ENCODE results near the gene CEACAM19. TPM values are rescaled to one million over a fixed set of nuclear protein-coding genes. Genes with fewer than 3 reads are reported as not detected.
A peak's percentile ranks its signal among the peaks of the same experiment; 100 is the strongest.

The CEACAM19 gene
- total and polyA plus RNA-seq, 2 of the 13 experiments (the other 11 are each of a cell fraction or from before 2014, with no cell fraction given), result 1.3 to 4.0 TPM

- TF ChIP-seq FOSL2 (CRISPR knock-in tag; IDR thresholded peaks at IDR 0.05) (peak; percentile 34; the same call in 1 of the 2 replicates), HNRNPL (IDR thresholded peaks at IDR 0.05; ENCODE audit: low read depth, low read length) (0 out of 2 replicates have a peak, but pooled peaks have one; percentile 52), DDIT3 (CRISPR knock-in tag; IDR thresholded peaks at IDR 0.05) (no peak), TBX2 (CRISPR knock-in tag; IDR thresholded peaks at IDR 0.05; ENCODE audit: borderline replicate concordance) (peak; percentile 39; the same call in 1 of the 2 replicates), ZNF768 (CRISPR knock-in tag; IDR thresholded peaks at IDR 0.05) (peak; percentile 56; the same call in 1 of the 2 replicates), DNMT1 (CRISPR knock-in tag; IDR thresholded peaks at IDR 0.05) (no peak), SMAD9 (CRISPR knock-in tag; IDR thresholded peaks at IDR 0.05) (no peak), ZNF687 (CRISPR knock-in tag; IDR thresholded peaks at IDR 0.05) (peak; percentile 60), MTA1 (CRISPR knock-in tag; IDR thresholded peaks at IDR 0.05; ENCODE audit: borderline replicate concordance) (no peak), GLMP (CRISPR knock-in tag; IDR thresholded peaks at IDR 0.05; ENCODE audit: borderline replicate concordance) (no peak), ZNF121 (CRISPR knock-in tag; IDR thresholded peaks at IDR 0.05) (peak; percentile 54; the same call in 1 of the 2 replicates), ZFAT (CRISPR knock-in tag; conservative IDR thresholded peaks at IDR 0.05) (no peak), ZNF609 (CRISPR knock-in tag; IDR thresholded peaks at IDR 0.05; ENCODE audit: borderline replicate concordance) (no peak), NKX3-1 (CRISPR knock-in tag; IDR thresholded peaks at IDR 0.05) (no peak), ZNF839 (CRISPR knock-in tag; IDR thresholded peaks at IDR 0.05; ENCODE audit: borderline replicate concordance) (no peak), GLI4 (CRISPR knock-in tag; IDR thresholded peaks at IDR 0.05; ENCODE audit: borderline replicate concordance) (no peak), CREB3 (CRISPR knock-in tag; IDR thresholded peaks at IDR 0.05) (no peak)
Observed at GRCh38 chr19:44723952-44724319, 52.7 kb downstream of the CEACAM19 start (continued).
